ENCODE results near the gene DLGAP4.

- no peak for TF ChIP-seq CTCF (IDR thresholded peaks at IDR 0.05)
- no peak for TF ChIP-seq E2F6 (IDR thresholded peaks at IDR 0.05; ENCODE audit: borderline replicate concordance, low read depth)
- TF ChIP-seq, protein P1, sequence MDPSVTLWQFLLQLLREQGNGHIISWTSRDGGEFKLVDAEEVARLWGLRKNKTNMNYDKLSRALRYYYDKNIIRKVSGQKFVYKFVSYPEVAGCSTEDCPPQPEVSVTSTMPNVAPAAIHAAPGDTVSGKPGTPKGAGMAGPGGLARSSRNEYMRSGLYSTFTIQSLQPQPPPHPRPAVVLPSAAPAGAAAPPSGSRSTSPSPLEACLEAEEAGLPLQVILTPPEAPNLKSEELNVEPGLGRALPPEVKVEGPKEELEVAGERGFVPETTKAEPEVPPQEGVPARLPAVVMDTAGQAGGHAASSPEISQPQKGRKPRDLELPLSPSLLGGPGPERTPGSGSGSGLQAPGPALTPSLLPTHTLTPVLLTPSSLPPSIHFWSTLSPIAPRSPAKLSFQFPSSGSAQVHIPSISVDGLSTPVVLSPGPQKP (IDR thresholded peaks at IDR 0.05; ENCODE audit: low read depth, low read length) = no peak
- TF ChIP-seq RFX5 (IDR thresholded peaks at IDR 0.05) = no peak
- TF ChIP-seq POLR2A (IDR thresholded peaks at IDR 0.05; ENCODE audit: low read length) = no peak
- no peak for TF ChIP-seq MAX (IDR thresholded peaks at IDR 0.05)
- TF ChIP-seq SMC3 (IDR thresholded peaks at IDR 0.05) = no peak
Measured at GRCh38 chr20:36271639-36272546, 34.2 kb upstream of the DLGAP4 start.
